Liver (tissue), 3 donors: ENCODE measurements around the gene ASB17.

Experiments
- CTCF ChIP-seq: fragments of 150-350 bp; IDR thresholded peaks from 2 replicates; pipeline ENCODE4 v1.5.1; 2017; ENCODE audit warnings: improper control_type of control experiment, low read depth, low read length; ENCODE audit not compliant: missing input control
- RAD21 ChIP-seq, 2 donors: IDR thresholded peaks; 2 replicates each; pipeline ENCODE4 v1.6.1; 2016; ENCODE audit warnings: antibody characterized with exemption in 2 of 2, mild to moderate bottlenecking in 2 of 2
- REST ChIP-seq: IDR thresholded peaks from 2 replicates; pipeline ENCODE4 v1.6.1; 2016; ENCODE audit warnings: antibody characterized with exemption, mild to moderate bottlenecking
- TAF1 ChIP-seq: conservative IDR thresholded peaks from 2 replicates; pipeline ENCODE4 v1.6.1; 2016; ENCODE audit warnings: antibody characterized with exemption, mild to moderate bottlenecking
- YY1 ChIP-seq: IDR thresholded peaks from 2 replicates; pipeline ENCODE4 v1.6.1; 2016; ENCODE audit warnings: antibody characterized with exemption, mild to moderate bottlenecking
- TF ChIP-seq, protein P1 (sequence below): IDR thresholded peaks from 2 replicates; pipeline ENCODE4 v1.6.1; 2016; ENCODE audit warnings: antibody characterized with exemption
- donor health status: healthy.
- donor health status: healthy.

GRCh38 chr1:75964760-75965408 lies 32.7 kb upstream of the ASB17 start:
- TF ChIP-seq RAD21 (IDR thresholded peaks at IDR 0.05), result no peak
- TF ChIP-seq CTCF, result no peak
- TF ChIP-seq YY1, result no peak
- TF ChIP-seq, protein P1, sequence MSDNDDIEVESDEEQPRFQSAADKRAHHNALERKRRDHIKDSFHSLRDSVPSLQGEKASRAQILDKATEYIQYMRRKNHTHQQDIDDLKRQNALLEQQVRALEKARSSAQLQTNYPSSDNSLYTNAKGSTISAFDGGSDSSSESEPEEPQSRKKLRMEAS, result no peak
- TF ChIP-seq REST, result no peak
- TF ChIP-seq TAF1, result no peak
